Activated CD4-positive, alpha-beta T cell treated with anti-CD3 and anti-CD28 coated beads for 24 hours (primary cell): ENCODE results near the gene CIB4.
"Not testable (repeated sequence)": the region's sequence is repeated elsewhere in the genome, so short reads cannot be mapped to it uniquely, and the experiment has no call there.

Source experiments
- DNase-seq, 2 donors: peaks; one replicate each; pipeline ENCODE4 v3.0.0-alpha.2; 2020; ENCODE audit warnings: low read depth in 2 of 2

Gene CIB4

GRCh38 chr2:26666671-26667070 is 25.5 kb upstream of the CIB4 start:
- no peak for DNase-seq

GRCh38 chr2:26665296-26665695 is 24.1 kb upstream of the CIB4 start:
- not testable (repeated sequence) for DNase-seq

- no peak for DNase-seq
Measured at GRCh38 chr2:26660363-26660962, 19.3 kb upstream of the CIB4 start.

- DNase-seq = no peak
Measured at GRCh38 chr2:26658691-26659346, 17.7 kb upstream of the CIB4 start.

- DNase-seq = no peak
Measured at GRCh38 chr2:26657265-26657664, 16.1 kb upstream of the CIB4 start.

GRCh38 chr2:26655611-26656195 is 14.5 kb upstream of the CIB4 start:
- DNase-seq = no peak

- not testable (repeated sequence) for DNase-seq
Measured at GRCh38 chr2:26655120-26655519, 14.0 kb upstream of the CIB4 start.

GRCh38 chr2:26654061-26654340 is 12.8 kb upstream of the CIB4 start:
- no peak for DNase-seq

- DNase-seq = no peak
Measured at GRCh38 chr2:26653207-26654060, 12.3 kb upstream of the CIB4 start.

- DNase-seq = no peak
Measured at GRCh38 chr2:26652361-26653041, 11.3 kb upstream of the CIB4 start.

GRCh38 chr2:26651799-26652198 is 10.6 kb upstream of the CIB4 start:
- DNase-seq = no peak

GRCh38 chr2:26651470-26651771 is 10.3 kb upstream of the CIB4 start:
- no peak for DNase-seq

GRCh38 chr2:26650713-26651469 is 9.7 kb upstream of the CIB4 start:
- no peak for DNase-seq

- DNase-seq = no peak
Measured at GRCh38 chr2:26649992-26650712, 9.0 kb upstream of the CIB4 start.

GRCh38 chr2:26649322-26649721 is 8.2 kb upstream of the CIB4 start:
- no peak for DNase-seq

- DNase-seq = no peak
Measured at GRCh38 chr2:26648516-26648915, 7.3 kb upstream of the CIB4 start.

- no peak for DNase-seq
Measured at GRCh38 chr2:26647981-26648380, 6.8 kb upstream of the CIB4 start.

GRCh38 chr2:26646986-26647672 is 6.0 kb upstream of the CIB4 start:
- no peak for DNase-seq

GRCh38 chr2:26645762-26646161 is 4.6 kb upstream of the CIB4 start:
- no peak for DNase-seq

GRCh38 chr2:26644188-26644835 is 3.1 kb upstream of the CIB4 start:
- DNase-seq = no peak
